Activated naive CD4-positive, alpha-beta T cell treated with anti-CD3 and anti-CD28 coated beads, Interleukin-2, amount 50 U/mL, for 24 hours (primary cell): ENCODE measurements around the gene CD82.
"Not testable (repeated sequence)": the region's sequence is repeated elsewhere in the genome, so short reads cannot be mapped to it uniquely, and the experiment has no call there.

Source experiments
- H3K27ac Mint-ChIP-seq: one replicate; pipeline ENCODE4 v1.8.0; 2021; ENCODE audit warnings: mild to moderate bottlenecking, mixed read lengths
- H3K27me3 Mint-ChIP-seq: one replicate; pipeline ENCODE4 v1.8.0; 2021; ENCODE audit warnings: mixed read lengths
- H3K36me3 Mint-ChIP-seq: one replicate; pipeline ENCODE4 v1.8.0; 2021; ENCODE audit warnings: mixed read lengths
- H3K4me1 Mint-ChIP-seq: one replicate; pipeline ENCODE4 v1.8.0; 2021; ENCODE audit warnings: mixed read lengths
- H3K4me3 Mint-ChIP-seq: one replicate; pipeline ENCODE4 v1.8.0; 2021; ENCODE audit warnings: mild to moderate bottlenecking, mixed read lengths
- H3K9me3 Mint-ChIP-seq: one replicate; pipeline ENCODE4 v1.8.0; 2021; ENCODE audit warnings: mixed read lengths

The CD82 gene

GRCh38 chr11:44654596-44654995 is 89.1 kb downstream of the CD82 start:
- Mint-ChIP-seq H3K9me3 (no peaks in the 10 kb centered on the region), H3K4me1 (peaks cover 13% of the 10 kb centered on the region), H3K36me3 (no peaks in the 10 kb centered on the region)

DNA sequence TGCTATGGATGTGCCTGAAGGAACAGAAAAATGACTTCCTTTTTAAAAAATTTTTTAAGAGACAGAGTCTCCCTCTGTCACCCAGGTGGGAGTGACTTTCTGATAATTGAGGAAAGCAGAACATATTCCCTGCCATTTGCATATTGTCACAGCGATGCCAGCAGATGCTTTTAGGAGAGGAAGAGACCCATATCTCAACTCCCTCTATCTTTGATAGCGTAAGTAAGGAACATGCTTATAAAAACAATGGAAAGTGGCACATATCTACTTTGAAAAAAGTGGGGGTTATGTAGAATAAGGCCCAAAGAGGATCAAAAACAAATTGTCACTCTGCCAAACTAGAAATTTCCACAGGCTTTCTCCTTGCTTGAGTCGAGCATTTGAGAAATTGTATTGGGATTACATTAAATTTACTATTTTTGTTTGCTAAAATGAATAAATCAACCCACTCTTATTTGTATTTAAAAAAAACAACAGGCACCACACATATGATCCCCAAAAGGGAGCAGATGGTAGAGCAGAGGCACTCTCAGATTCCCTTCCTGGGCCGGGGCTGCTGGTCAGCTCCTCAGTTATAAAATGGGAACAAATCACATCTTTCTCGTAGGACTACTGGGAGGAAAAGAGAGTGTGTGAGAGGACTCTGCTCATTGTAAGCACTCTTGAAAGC is 92.5 kb downstream of the CD82 start:
- Mint-ChIP-seq H3K4me1 (peaks cover 25% of the 10 kb centered on the region), H3K4me3 (no peak overlapping the region), H3K9me3 (no peaks in the 10 kb centered on the region), H3K27me3 (no peaks in the 10 kb centered on the region), H3K36me3 (peaks cover 2% of the 10 kb centered on the region), H3K27ac (no peak overlapping the region)

More at GRCh38 chr11:44654596-44654995, 89.1 kb downstream of the CD82 start:
- H3K4me3 Mint-ChIP-seq, result no peak overlapping the region
- no peak overlapping the region for H3K27ac Mint-ChIP-seq
- no peaks in the 10 kb centered on the region for H3K27me3 Mint-ChIP-seq

GRCh38 chr11:44658506-44658850 is 93.0 kb downstream of the CD82 start:
- Mint-ChIP-seq H3K36me3 (peaks cover 2% of the 10 kb centered on the region), H3K27ac (no peak overlapping the region), H3K9me3 (no peaks in the 10 kb centered on the region), H3K4me1 (peaks cover 25% of the 10 kb centered on the region), H3K27me3 (no peaks in the 10 kb centered on the region), H3K4me3 (peak overlapping the region; percentile 1)

DNA sequence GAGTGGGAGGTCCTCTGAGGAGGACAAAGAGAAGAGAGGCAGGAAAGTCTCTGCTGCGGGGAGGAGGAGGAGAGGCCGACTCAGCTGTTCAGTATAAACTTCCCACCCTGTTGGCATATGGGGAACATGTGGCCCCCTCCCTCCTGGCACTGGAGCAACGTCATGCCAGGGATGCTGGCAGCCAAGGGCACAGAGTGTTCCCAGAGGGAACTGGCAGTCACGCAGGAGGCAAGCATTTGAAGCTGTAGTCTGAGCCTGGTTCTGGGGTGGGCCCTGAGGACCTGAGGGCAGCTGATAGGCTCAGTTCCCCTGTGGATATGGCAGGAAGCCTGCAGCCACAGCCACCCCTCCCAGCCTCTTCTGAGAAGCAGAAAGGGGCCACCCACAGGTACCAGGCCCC is 94.2 kb downstream of the CD82 start:
- Mint-ChIP-seq H3K36me3 (peaks cover 2% of the 10 kb centered on the region), H3K4me3 (no peak overlapping the region), H3K27ac (peak overlapping the region; percentile 20), H3K9me3 (no peaks in the 10 kb centered on the region), H3K4me1 (peaks cover 25% of the 10 kb centered on the region), H3K27me3 (no peaks in the 10 kb centered on the region)

GRCh38 chr11:44660535-44660934 is 95.1 kb downstream of the CD82 start:
- H3K27me3 Mint-ChIP-seq, H3K36me3 Mint-ChIP-seq, H3K9me3 Mint-ChIP-seq, H3K4me3 Mint-ChIP-seq: not testable (repeated sequence)
- Mint-ChIP-seq H3K27ac (peak overlapping the region; percentile 68), H3K4me1 (peaks cover 25% of the 10 kb centered on the region)

DNA sequence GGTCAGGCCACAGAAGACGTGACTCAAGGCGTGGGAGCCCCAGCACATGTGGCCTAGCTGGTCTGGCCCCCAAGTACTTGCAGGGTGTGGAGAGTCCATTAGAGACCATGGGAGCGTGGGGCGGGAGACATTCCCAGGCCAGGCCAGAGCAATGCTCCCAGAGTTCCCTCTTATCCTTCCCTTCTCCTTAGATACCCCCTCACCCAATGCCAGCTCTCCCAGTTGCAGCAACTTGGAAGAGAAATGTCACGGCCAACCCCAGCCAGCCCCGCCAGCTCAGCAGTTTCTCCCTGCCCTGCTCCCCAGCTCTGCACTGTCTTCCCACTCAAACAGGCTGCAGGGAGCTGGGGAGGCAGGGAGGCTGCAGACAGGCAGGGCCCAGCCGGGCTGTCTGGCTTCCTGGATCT is 95.9 kb downstream of the CD82 start:
- Mint-ChIP-seq H3K27me3 (no peaks in the 10 kb centered on the region), H3K9me3 (no peaks in the 10 kb centered on the region), H3K27ac (no peak overlapping the region), H3K4me3 (no peak overlapping the region), H3K4me1 (peaks cover 25% of the 10 kb centered on the region), H3K36me3 (peaks cover 2% of the 10 kb centered on the region)
